HG02571 (cell line): ENCODE data around the gene ING4.

Experiments
- ATAC-seq: cut with Tn5 transposase; IDR thresholded peaks from one replicate; pipeline ENCODE4 v1.9.1; 2021; ENCODE audit warnings: mild to moderate bottlenecking, moderate library complexity; ENCODE audit not compliant: unreplicated experiment

The ING4 gene

GRCh38 chr12:6639151-6639801 lies 23.6 kb downstream of the ING4 start:
- ATAC-seq: no peak

- no peak for ATAC-seq
Measured at GRCh38 chr12:6638305-6638704, 24.6 kb downstream of the ING4 start.

GRCh38 chr12:6635856-6636531 lies 26.9 kb downstream of the ING4 start, which contains the start of gene LPAR5:
TSS of gene LPAR5 (minus strand) at chr12:6635959. CDS start at chr12:6621248, 14,711 bp downstream.
- no peak for ATAC-seq

- no peak for ATAC-seq
Measured at GRCh38 chr12:6635375-6635855, 27.5 kb downstream of the ING4 start.

GRCh38 chr12:6632026-6632983 lies 30.6 kb downstream of the ING4 start:
- ATAC-seq: peak; percentile 53

GRCh38 chr12:6631549-6631961 lies 31.4 kb downstream of the ING4 start:
- no peak for ATAC-seq

- ATAC-seq: no peak
Measured at GRCh38 chr12:6630736-6631135, 32.2 kb downstream of the ING4 start.

GRCh38 chr12:6627616-6628015 lies 35.3 kb downstream of the ING4 start:
- no peak for ATAC-seq

GRCh38 chr12:6626654-6627283 lies 36.1 kb downstream of the ING4 start:
- no peak for ATAC-seq

GRCh38 chr12:6620885-6621274 lies 42.0 kb downstream of the ING4 start:
- ATAC-seq: no peak

- ATAC-seq: no peak
Measured at GRCh38 chr12:6620137-6620884, 42.6 kb downstream of the ING4 start.

- ATAC-seq: no peak
Measured at GRCh38 chr12:6618483-6619225, 44.3 kb downstream of the ING4 start.

- ATAC-seq: no peak
Measured at GRCh38 chr12:6615802-6616201, 47.1 kb downstream of the ING4 start.

- ATAC-seq: no peak
Measured at GRCh38 chr12:6614513-6615172, 48.3 kb downstream of the ING4 start.

GRCh38 chr12:6613776-6614512 lies 49.0 kb downstream of the ING4 start:
- no peak for ATAC-seq

GRCh38 chr12:6613015-6613775 lies 49.7 kb downstream of the ING4 start:
- ATAC-seq: no peak

GRCh38 chr12:6612652-6613014 lies 50.3 kb downstream of the ING4 start:
- ATAC-seq: no peak

- no peak for ATAC-seq
Measured at GRCh38 chr12:6612247-6612646, 50.7 kb downstream of the ING4 start.
